ENCODE results near the gene NEO1.

The NEO1 gene

DNA sequence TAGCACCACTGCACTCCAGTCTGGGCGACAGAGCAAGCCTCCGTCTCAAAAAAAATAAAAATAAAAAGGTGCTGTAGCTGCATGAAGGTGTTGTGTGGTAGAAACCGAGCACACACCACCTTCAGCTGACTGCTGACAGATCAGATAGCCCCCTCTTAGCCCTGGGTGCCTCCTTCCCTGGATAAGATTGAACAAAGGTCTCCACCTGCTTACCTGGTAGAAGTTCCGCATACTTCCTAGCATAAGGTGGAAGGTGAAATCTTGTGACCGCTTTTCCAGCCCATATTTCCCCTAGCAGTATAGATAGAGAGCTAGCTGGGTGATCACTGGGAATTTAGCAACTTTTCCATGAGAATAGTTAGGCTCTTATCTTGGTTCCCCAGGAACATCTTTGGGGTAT is 18.7 kb upstream of the NEO1 start:
- DNase-seq = no peak

DNA sequence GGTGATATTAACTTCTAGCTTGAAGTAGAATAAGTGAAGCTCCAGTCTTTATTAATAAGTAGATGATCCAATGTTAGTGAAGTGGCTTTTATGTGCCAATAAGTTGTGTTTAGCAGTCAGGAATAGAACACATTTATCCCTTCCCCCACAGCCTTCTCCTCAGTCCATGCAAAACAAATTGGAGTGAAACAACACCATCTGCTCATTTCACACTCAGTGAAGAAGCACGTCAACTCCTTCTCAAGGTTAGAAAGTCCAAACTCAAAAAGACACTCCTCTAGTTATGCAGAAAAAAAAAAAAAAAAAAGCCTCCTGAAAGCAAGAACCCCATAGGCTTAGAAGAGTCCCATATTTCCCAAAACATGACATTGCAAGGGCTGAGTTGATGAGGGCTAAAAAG is 18.0 kb upstream of the NEO1 start:
- no peak for DNase-seq

GRCh38 chr15:73035221-73035620 is 17.0 kb upstream of the NEO1 start:
- DNase-seq = no peak

GRCh38 chr15:73038220-73038619 is 14.0 kb upstream of the NEO1 start:
- no peak for DNase-seq

GRCh38 chr15:73046073-73046472 is 6.2 kb upstream of the NEO1 start:
- no peak for DNase-seq

- no peak for DNase-seq
Measured at GRCh38 chr15:73047882-73048281, 4.4 kb upstream of the NEO1 start.

DNA sequence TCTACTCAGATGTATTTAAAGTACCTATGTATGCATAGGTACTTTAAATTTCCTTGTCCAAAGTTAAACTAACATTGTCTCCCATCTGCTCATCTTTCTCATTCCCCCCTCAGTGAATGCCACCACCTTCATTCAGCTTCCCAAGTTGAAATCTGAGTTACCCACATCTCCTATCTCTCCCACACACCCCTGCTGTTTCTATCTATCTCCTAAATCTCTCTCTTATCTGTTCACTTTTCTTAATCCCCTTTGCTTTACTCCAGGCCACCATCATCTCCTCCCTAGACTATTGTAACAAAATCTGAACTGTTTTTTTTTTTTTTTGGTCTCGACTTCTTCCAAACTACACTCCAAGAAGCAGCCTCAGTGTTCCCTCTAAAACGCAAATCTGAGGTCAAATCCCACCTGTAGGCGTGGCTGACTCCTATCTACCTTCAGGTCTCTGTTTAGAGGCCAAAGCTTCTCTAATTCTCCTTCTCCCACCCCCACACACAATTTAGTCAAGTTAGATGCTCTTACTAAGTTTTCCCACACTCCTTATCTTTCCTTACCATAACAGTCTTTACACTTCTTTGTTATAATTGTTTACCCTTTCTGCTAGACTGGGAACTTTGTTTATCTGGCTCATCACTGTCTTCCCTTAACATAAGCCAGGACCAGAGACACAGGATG is 3.5 kb upstream of the NEO1 start:
- no peak for DNase-seq

DNA sequence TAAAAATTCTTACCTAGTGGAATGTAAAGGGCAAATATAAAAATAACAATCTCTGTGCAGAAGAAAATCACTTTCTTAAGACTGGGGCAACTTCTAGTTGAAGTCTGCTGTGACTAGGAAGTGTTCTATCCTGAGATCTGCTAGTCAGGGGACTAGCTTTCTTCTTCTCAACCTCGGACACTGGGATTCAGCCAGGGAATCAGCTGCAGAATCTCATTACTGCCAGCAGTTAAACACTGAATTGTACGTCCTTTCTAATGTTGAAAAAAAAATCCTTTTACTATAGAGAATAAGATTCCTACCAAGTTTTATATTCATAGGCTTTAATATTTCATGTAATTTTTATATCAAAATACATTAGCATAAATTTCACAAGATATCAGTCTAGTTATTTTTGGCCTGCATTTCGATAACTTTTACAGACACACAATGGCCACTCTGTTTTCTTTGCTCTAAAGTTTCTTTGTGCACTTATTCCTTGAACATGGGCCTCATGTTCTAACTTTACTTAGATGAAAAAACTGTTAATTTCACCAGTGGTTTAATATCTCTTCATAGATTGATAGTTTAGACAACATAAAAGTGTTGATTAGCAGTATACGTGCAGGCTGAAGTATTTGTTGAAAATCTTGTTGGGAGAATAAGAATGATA is 2.6 kb upstream of the NEO1 start:
- no peak for DNase-seq

GRCh38 chr15:73050561-73051295 is 1.5 kb upstream of the NEO1 start:
- no peak for DNase-seq

DNA sequence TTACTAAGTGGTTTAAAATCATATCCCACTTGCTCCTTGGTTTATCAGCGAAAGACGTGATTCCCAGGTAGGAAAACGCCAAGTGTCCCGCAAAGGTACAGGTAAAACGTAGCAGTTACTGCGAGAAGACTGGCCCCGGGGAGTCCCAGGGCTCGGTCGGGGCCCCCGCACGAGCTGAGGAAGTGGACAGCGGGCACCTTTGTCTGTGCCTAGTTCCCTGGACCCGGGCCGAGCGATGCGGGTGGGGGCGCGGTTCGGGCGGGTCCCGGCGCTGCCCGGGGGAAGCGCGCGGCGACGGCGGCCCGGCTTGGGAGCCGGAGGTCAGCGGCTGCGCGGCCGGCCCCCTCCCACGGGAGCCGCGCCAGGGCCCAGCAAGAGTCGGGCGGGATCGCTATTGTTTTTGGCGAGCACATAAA is 864 bp upstream of the NEO1 start:
- DNase-seq = no peak

DNA sequence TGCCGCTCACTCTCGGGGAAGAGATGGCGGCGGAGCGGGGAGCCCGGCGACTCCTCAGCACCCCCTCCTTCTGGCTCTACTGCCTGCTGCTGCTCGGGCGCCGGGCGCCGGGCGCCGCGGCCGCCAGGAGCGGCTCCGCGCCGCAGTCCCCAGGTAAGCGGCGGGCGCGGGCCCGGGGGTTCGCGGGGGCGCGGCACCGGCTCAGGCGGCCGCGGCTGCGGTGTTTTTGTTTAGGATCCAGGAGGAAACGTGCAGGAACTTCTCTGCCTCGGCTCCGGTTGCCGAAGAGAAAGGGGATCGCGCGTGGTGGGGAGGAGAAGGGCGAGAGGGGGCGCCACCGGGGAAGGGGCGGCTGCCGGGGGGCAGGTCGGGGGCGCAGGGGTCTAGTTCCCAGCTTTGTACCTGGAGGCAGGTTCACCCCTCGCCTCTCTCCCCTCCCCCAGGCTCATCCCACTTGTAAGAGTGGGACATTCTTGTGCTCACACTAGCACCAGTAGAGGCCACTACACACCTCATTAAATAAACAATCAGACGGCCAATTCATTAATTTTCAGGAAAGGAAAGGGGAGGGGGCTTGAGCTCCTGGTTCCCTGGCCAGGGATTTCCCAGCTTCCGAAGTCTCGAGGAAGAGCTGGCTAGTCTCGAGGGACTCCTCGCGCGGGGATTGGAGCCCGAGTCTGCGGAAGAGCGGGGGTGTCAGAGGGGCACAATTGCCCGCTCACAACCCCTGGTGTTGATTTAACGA is 562 bp downstream of the NEO1 start:
- peak; percentile 24 for DNase-seq

- no peak for DNase-seq
Measured at GRCh38 chr15:73053398-73053723, 1.1 kb downstream of the NEO1 start.

DNA sequence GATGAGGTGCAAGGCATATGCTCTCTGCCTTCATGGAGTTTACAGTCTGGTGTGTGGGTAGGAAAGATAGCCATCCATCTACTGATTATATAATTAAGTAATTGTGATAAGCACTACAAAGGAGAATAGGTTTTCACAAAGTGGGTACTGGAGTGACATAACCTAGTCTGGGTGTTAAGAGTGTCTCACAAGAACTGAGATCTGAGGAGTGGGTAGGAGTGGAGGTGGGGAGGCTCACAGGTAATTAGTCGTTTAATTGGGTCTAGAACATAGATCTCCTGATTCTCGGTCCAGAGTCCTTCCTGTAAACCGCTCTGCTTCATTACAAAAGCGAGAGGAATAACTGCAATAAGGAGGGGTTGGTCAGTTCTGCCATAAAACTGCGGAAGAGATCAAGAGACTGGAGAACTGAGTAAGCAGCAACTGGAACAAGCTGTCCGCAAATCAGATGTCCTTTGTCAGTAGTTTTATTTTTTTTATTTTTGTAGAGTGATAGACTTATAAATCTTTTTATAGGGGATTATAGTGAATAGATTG is 2.2 kb downstream of the NEO1 start:
- DNase-seq = no peak

GRCh38 chr15:73056460-73056859 is 4.2 kb downstream of the NEO1 start:
- no peak for DNase-seq

GRCh38 chr15:73058437-73058836 is 6.2 kb downstream of the NEO1 start:
- no peak for DNase-seq

DNA sequence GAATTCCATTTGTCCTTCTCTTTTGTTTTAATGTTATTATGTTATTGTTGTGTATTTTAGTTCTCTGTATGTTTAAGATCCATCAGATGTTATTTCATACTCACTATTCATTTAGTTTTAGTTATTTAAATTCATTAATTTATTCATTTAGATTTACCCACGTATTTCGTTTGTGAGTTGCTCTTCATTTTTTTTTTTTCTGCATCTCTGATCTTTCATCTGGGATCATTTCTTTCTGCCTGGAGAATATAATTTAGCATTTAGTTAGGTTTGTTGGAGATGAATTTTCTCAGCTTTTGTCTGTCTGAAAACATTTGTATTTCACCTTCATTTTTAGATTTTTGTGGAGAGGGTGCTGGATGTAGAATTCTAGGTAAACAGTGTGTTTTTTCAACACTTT is 12.9 kb downstream of the NEO1 start:
- no peak for DNase-seq

DNA sequence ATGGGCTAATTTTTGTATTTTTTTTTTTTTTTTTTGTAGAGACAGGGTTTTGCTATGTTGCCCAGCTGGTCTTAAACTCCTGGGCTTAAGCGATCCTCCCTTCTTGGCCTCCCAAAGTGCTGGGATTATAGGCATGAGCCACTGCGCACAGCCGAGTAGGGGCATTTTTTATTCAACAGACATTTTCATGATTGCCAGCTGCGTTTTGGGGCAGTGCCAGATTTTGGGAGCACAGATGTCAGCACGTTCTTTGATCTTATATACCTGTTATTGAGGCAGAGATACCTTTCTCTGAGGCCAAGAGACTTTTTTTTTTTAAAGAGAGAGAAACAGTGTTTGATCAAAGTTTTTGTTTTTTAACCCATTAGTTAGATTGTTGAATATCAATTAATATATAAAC is 16.8 kb downstream of the NEO1 start:
- no peak for DNase-seq

- no peak for DNase-seq
Measured at GRCh38 chr15:73072894-73073293, 20.6 kb downstream of the NEO1 start.

DNA sequence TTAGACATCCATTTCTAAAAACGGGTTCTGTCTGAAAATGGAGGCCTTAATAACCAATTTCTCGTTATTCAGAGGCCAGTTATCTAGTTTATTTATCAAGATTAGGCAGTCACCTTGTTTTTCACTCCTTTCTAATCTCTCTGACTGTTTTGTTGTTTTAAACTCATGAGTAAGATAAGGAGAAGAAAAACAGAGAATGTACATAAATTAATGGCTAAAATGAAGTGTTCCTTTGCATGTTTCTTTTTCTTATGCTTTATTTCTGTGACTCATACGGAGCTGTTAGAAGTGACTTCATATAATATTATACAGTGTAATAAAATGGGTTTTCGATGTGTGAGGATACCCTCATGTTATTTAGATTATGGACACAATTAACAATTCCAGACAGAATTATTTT is 22.0 kb downstream of the NEO1 start:
- DNase-seq = no peak

- DNase-seq = no peak
Measured at GRCh38 chr15:73075160-73075859, 23.0 kb downstream of the NEO1 start.

GRCh38 chr15:73078291-73078690 is 26.0 kb downstream of the NEO1 start:
- DNase-seq = no peak

DNA sequence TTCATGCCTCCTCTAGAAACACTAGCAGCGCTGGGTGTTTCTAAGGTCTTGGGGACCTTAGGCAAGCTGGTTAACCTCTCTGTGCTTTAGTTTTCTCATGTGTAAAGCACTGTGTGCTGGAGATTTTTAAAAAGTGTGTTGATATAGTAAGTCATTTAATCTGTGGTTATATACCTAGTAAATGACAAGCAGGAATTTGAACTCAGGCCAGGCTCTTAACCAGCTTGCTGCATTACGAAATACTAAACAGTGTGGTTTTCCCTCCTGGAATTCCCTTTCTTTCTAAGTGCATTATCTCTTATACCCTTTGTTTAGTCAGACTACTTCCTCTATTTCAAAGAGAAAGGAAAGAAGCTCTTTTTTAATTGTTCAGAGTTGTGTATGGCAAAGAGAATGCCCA is 26.5 kb downstream of the NEO1 start:
- DNase-seq = no peak

- DNase-seq = no peak
Measured at GRCh38 chr15:73079565-73079964, 27.3 kb downstream of the NEO1 start.
